IMR-90 (cell line): ENCODE results near the gene ZFTA. TPM values are rescaled to one million over a fixed set of nuclear protein-coding genes. Genes with fewer than 3 reads are reported as not detected.

Experiments
- ATAC-seq: fragments of 200-7000 bp; cut with Tn5 transposase; 2 replicates; pipeline ENCODE4 v1.9.1; 2020; ENCODE audit warnings: low read depth, mild to moderate bottlenecking, moderate library complexity
- BruUV-seq: library from RNA; stranded (reverse); fragments of 400-500 nt; replicated peaks from 2 replicates; lab custom pipeline; 2021; lab: Mats Ljungman, UMichigan
- CTCF ChIA-PET: fragments of 300-600 bp; formaldehyde crosslinking; extraction: SDS; loops from one replicate; lab custom pipeline; 2021; ENCODE audit warnings: antibody characterized with exemption; lab: Yijun Ruan, JAX
- POLR2A ChIA-PET: fragments of 300-600 bp; sonication (Branson Sonifier 250); formaldehyde crosslinking; loops from one replicate; lab custom pipeline; 2022; ENCODE audit warnings: antibody characterized with exemption; ENCODE audit not compliant: unreplicated experiment; lab: Charles Lee
- DNase-seq: peaks from one replicate; pipeline ENCODE4 v3.0.0; 2013
- H2AFZ ChIP-seq: replicated peaks from 2 replicates; pipeline ENCODE3; 2013; ENCODE audit warnings: low read length, mild to moderate bottlenecking; ENCODE audit not compliant: poor library complexity
- H2AK5ac ChIP-seq: 2 replicates; pipeline ENCODE4 v1.6.1; 2013; ENCODE audit warnings: low read depth, low read length, inconsistent platforms
- H2AK9ac ChIP-seq: replicated peaks from 2 replicates; pipeline ENCODE3; 2013; ENCODE audit warnings: mild to moderate bottlenecking, low read depth, low read length, moderate library complexity; ENCODE audit not compliant: poor library complexity
- H2BK120ac ChIP-seq: 2 replicates; pipeline ENCODE4 v1.6.1; 2013; ENCODE audit warnings: low read depth, low read length, inconsistent platforms
- H2BK15ac ChIP-seq: 3 replicates; pipeline ENCODE4 v1.6.1; 2013; ENCODE audit warnings: low read depth, low read length, inconsistent platforms
- H2BK20ac ChIP-seq: 2 replicates; pipeline ENCODE4 v1.6.1; 2013; ENCODE audit warnings: low read depth, mild to moderate bottlenecking, inconsistent platforms, low read length, moderate library complexity
- H2BK5ac ChIP-seq: 2 replicates; pipeline ENCODE4 v1.6.1; 2013; ENCODE audit warnings: mild to moderate bottlenecking, low read depth, low read length, inconsistent platforms; ENCODE audit not compliant: poor library complexity, severe bottlenecking
- H3K14ac ChIP-seq: replicated peaks from 2 replicates; pipeline ENCODE4 v1.6.1; 2013; ENCODE audit warnings: low read depth, low read length, inconsistent platforms
- H3K18ac ChIP-seq: 2 replicates; pipeline ENCODE4 v1.6.1; 2013; ENCODE audit warnings: low read depth, low read length, control low read depth
- H3K23ac ChIP-seq: 2 replicates; pipeline ENCODE4 v1.6.1; 2013; ENCODE audit warnings: low read depth, low read length, inconsistent platforms
- H3K27ac ChIP-seq: 2 replicates; pipeline ENCODE4 v1.5.1; 2013; ENCODE audit warnings: mild to moderate bottlenecking, control low read depth, low read length; ENCODE audit not compliant: insufficient read depth
- H3K27me3 ChIP-seq: 2 replicates; pipeline ENCODE4 v1.6.1; 2013; ENCODE audit warnings: low read length; ENCODE audit not compliant: control insufficient read depth, insufficient read depth
- H3K36me3 ChIP-seq: 2 replicates; pipeline ENCODE4 v1.6.1; 2013; ENCODE audit warnings: low read length, mixed read lengths; ENCODE audit not compliant: control insufficient read depth, insufficient read depth
- H3K4ac ChIP-seq: 2 replicates; pipeline ENCODE4 v1.6.1; 2013; ENCODE audit warnings: low read depth, low read length, inconsistent platforms
- H3K4me1 ChIP-seq: 2 replicates; pipeline ENCODE4 v1.6.1; 2013; ENCODE audit warnings: low read length, mixed read lengths; ENCODE audit not compliant: control insufficient read depth, insufficient read depth
- H3K4me2 ChIP-seq: 2 replicates; pipeline ENCODE4 v1.6.1; 2013; ENCODE audit warnings: low read depth, mild to moderate bottlenecking, control low read depth, low read length, moderate library complexity
- H3K4me3 ChIP-seq: 2 replicates; pipeline ENCODE4 v1.5.1; 2013; ENCODE audit warnings: low read depth, mild to moderate bottlenecking, control low read depth, low read length, moderate library complexity; ENCODE audit not compliant: insufficient read depth
- H3K56ac ChIP-seq: 2 replicates; pipeline ENCODE4 v1.6.1; 2013; ENCODE audit warnings: low read length, inconsistent platforms; ENCODE audit not compliant: insufficient read depth; ENCODE audit errors: extremely low read depth
- H3K79me1 ChIP-seq, 2 experiments: 2 replicates each; pipeline ENCODE4 v1.6.1; 2013; ENCODE audit warnings: low read length in 2 of 2, inconsistent platforms in 1 of 2, low read depth in 1 of 2
- H3K9ac ChIP-seq: 2 replicates; pipeline ENCODE4 v1.6.1; 2013; ENCODE audit warnings: low read depth, low read length, control low read depth
- H3K9me1 ChIP-seq: 2 replicates; pipeline ENCODE4 v1.6.1; 2013; ENCODE audit warnings: low read length, inconsistent platforms; ENCODE audit not compliant: insufficient read depth
- H3K9me3 ChIP-seq: 2 replicates; pipeline ENCODE4 v1.6.1; 2013; ENCODE audit warnings: low read length; ENCODE audit not compliant: control insufficient read depth, insufficient read depth
- H4K20me1 ChIP-seq: 2 replicates; pipeline ENCODE4 v1.6.1; 2013; ENCODE audit warnings: low read length, inconsistent platforms; ENCODE audit not compliant: insufficient read depth
- H4K5ac ChIP-seq: 2 replicates; pipeline ENCODE4 v1.6.1; 2013; ENCODE audit warnings: mild to moderate bottlenecking, low read depth, low read length, control low read depth
- H4K8ac ChIP-seq, 2 experiments: 2 replicates each; pipeline ENCODE4 v1.6.1; 2013; ENCODE audit warnings: low read depth in 2 of 2, low read length in 2 of 2, control low read depth in 1 of 2, inconsistent platforms in 1 of 2
- H4K91ac ChIP-seq: 2 replicates; pipeline ENCODE4 v1.6.1; 2013; ENCODE audit warnings: low read depth, low read length, inconsistent platforms; ENCODE audit not compliant: insufficient read depth
- BHLHE40 ChIP-seq: fragments of 150-350 bp; IDR thresholded peaks from 2 replicates; pipeline ENCODE4 v1.6.1; 2016; ENCODE audit warnings: mild to moderate bottlenecking, low read depth, low read length
- CEBPB ChIP-seq: IDR thresholded peaks from 2 replicates; pipeline ENCODE4 v1.6.1; 2012; ENCODE audit warnings: low read depth, low read length, improper control_type of control experiment
- CHD1 ChIP-seq: IDR thresholded peaks from 2 replicates; pipeline ENCODE4 v1.6.1; 2012; ENCODE audit warnings: low read depth, low read length, improper control_type of control experiment
- FOS ChIP-seq: fragments of 150-350 bp; IDR thresholded peaks from 2 replicates; pipeline ENCODE4 v1.6.1; 2016; ENCODE audit warnings: low read depth, low read length
- MAFK ChIP-seq: IDR thresholded peaks from 2 replicates; pipeline ENCODE4 v1.6.1; 2012; ENCODE audit warnings: low read depth, low read length, improper control_type of control experiment
- MXI1 ChIP-seq: IDR thresholded peaks from 2 replicates; pipeline ENCODE4 v1.6.1; 2012; ENCODE audit warnings: low read depth, mild to moderate bottlenecking, low read length, moderate library complexity, borderline replicate concordance
- NFE2L2 ChIP-seq: fragments of 150-350 bp; IDR thresholded peaks from 2 replicates; pipeline ENCODE4 v1.6.1; 2016; ENCODE audit warnings: low read depth, mild to moderate bottlenecking, low read length
- POLR2A ChIP-seq: IDR thresholded peaks from 2 replicates; pipeline ENCODE4 v1.6.1; 2012; ENCODE audit warnings: mild to moderate bottlenecking, low read depth, low read length
- RAD21 ChIP-seq: IDR thresholded peaks from 2 replicates; pipeline ENCODE4 v1.6.1; 2012; ENCODE audit warnings: low read length, improper control_type of control experiment
- RCOR1 ChIP-seq: IDR thresholded peaks from 2 replicates; pipeline ENCODE4 v1.6.1; 2012; ENCODE audit warnings: mild to moderate bottlenecking, low read length, improper control_type of control experiment; ENCODE audit not compliant: insufficient replicate concordance
- RFX5 ChIP-seq: IDR thresholded peaks from 2 replicates; pipeline ENCODE4 v1.8.0; 2012; ENCODE audit warnings: low read depth, mild to moderate bottlenecking, low read length, moderate library complexity
- SMC3 ChIP-seq: fragments of 150-350 bp; IDR thresholded peaks from 2 replicates; pipeline ENCODE4 v1.6.1; 2016; ENCODE audit warnings: low read depth, mild to moderate bottlenecking, antibody characterized with exemption, low read length, moderate library complexity
- WGBS, 2 experiments: methylation state at CpG; one replicate each; pipeline versions ENCODE4 v1.1.5 to v1.1.7; 2013; ENCODE audit warnings: missing lambda C conversion rate in 2 of 2; ENCODE audit not compliant: insufficient read length in 1 of 2; ENCODE audit errors: extremely low coverage in 2 of 2; 5-methylcytosine and 5-hydroxymethylcytosine counted together
- dilution Hi-C: fragments of 300-500 bp; cut with HindIII; formaldehyde crosslinking; loops from one replicate; pipeline ENCODE4 v1.14.3; 2018; ENCODE audit warnings: low sequenced_read_pairs; ENCODE audit not compliant: unreplicated experiment
- in situ Hi-C: fragments of 300-500 bp; cut with MboI; formaldehyde crosslinking; loops from 3 replicates; pipeline ENCODE4 v1.14.3; 2019; ENCODE audit warnings: low sequenced_read_pairs, inconsistent platforms, mixed read lengths
- intact Hi-C: fragments of 100-400 bp; cut with micrococcal nuclease; formaldehyde crosslinking; loops from 2 replicates; pipeline ENCODE4 v1.10.0; 2022
- polyA plus RNA-seq, 3 experiments: library from polyadenylated mRNA; depleted of rRNA; stranded (reverse); fragments of >200 nt; gene quantifications; 2 replicates each; pipeline ENCODE4 v1.2.3, GENCODE V29; 2012; ENCODE audit warnings: low replicate concordance in 1 of 3
- total RNA-seq: library from RNA; depleted of rRNA; stranded (reverse); fragments of >200 nt; gene quantifications from 2 replicates; pipeline ENCODE4 v1.2.3, GENCODE V29; 2012
- TF ChIP-seq, protein P1 (sequence below): conservative IDR thresholded peaks from 2 replicates; pipeline ENCODE4 v1.5.1; 2012; ENCODE audit warnings: mild to moderate bottlenecking, low read depth, low read length, improper control_type of control experiment
- TF ChIP-seq, protein P2 (sequence below): fragments of 150-350 bp; IDR thresholded peaks from 2 replicates; pipeline ENCODE4 v1.6.1; 2016; ENCODE audit warnings: low read depth, mild to moderate bottlenecking, low read length, moderate library complexity, borderline replicate concordance

The ZFTA gene
- total and polyA plus RNA-seq, 2 of the 4 experiments (the other 2 are of a cell fraction) = 5.4 to 8.1 TPM

DNA sequence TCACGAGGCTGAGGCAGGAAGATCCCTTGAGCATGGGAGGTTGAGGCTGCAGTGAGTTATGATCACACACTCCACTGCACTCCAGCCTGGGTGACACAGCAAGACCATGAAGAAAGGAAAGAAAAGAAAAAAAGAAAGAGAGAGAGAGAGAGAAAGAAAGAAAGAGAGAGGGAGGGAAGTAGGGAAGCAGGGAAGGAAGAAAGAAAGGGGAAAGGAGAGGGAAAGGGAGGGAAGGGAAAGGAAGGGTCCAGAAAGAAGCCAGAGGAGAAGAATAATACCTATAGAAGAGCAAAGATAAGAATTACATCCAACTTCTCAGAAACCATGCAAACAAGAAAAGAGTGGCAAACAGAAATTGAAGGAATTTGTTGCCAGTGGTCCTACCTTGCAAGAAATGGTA is 17.2 kb upstream of the ZFTA start:
- ATAC-seq (no peak), DNase-seq (no peak)
- Histone ChIP-seq H4K20me1 (no peaks in the 10 kb centered on the region), H3K4me3 (no peak overlapping the region), H2BK120ac (no peak overlapping the region), H3K79me1 (no peaks in the 10 kb centered on the region), H2BK20ac (no peak overlapping the region), H3K27ac (no peak overlapping the region), H3K27me3 (no peaks in the 10 kb centered on the region), H4K5ac (no peak overlapping the region), H2AK9ac (no peak overlapping the region), H3K4me1 (no peaks in the 10 kb centered on the region), H2AFZ (no peak overlapping the region), H3K23ac (no peak overlapping the region), H3K4ac (no peak overlapping the region), H3K4me2 (no peak overlapping the region), H3K36me3 (no peaks in the 10 kb centered on the region), H3K56ac (no peak overlapping the region), H4K91ac (no peak overlapping the region), H2AK5ac (no peak overlapping the region), H2BK15ac (no peak overlapping the region), H3K18ac (no peak overlapping the region), H3K9ac (no peak overlapping the region), H3K9me3 (no peaks in the 10 kb centered on the region), H4K8ac (no peak overlapping the region), H2BK5ac (no peak overlapping the region), H3K9me1 (no peaks in the 10 kb centered on the region), H3K14ac (no peak overlapping the region)
- in situ Hi-C loops (no loop called here), dilution Hi-C loops (no loop called here), intact Hi-C loops (no loop called here)
- WGBS, 2 experiments = no CpG with 5 or more reads among the region's 1 CpG
- CTCF ChIA-PET = interaction anchor here (0.6 kb wide), 1 partner anchor 1970 kb away, joined by 6 read pairs; no protein-coding TSS in a partner anchor
- no TSS peak for BruUV-seq
- POLR2A ChIA-PET = no interaction called here
- TF ChIP-seq FOS = no peak
- no peak for TF ChIP-seq BHLHE40
- no peak for TF ChIP-seq RFX5
- TF ChIP-seq NFE2L2 = no peak
- TF ChIP-seq MAFK = no peak
- no peak for TF ChIP-seq POLR2A
- no peak for TF ChIP-seq CEBPB
- TF ChIP-seq RCOR1 = no peak
- TF ChIP-seq, protein P1, sequence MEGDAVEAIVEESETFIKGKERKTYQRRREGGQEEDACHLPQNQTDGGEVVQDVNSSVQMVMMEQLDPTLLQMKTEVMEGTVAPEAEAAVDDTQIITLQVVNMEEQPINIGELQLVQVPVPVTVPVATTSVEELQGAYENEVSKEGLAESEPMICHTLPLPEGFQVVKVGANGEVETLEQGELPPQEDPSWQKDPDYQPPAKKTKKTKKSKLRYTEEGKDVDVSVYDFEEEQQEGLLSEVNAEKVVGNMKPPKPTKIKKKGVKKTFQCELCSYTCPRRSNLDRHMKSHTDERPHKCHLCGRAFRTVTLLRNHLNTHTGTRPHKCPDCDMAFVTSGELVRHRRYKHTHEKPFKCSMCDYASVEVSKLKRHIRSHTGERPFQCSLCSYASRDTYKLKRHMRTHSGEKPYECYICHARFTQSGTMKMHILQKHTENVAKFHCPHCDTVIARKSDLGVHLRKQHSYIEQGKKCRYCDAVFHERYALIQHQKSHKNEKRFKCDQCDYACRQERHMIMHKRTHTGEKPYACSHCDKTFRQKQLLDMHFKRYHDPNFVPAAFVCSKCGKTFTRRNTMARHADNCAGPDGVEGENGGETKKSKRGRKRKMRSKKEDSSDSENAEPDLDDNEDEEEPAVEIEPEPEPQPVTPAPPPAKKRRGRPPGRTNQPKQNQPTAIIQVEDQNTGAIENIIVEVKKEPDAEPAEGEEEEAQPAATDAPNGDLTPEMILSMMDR = no peak
- TF ChIP-seq, protein P2, sequence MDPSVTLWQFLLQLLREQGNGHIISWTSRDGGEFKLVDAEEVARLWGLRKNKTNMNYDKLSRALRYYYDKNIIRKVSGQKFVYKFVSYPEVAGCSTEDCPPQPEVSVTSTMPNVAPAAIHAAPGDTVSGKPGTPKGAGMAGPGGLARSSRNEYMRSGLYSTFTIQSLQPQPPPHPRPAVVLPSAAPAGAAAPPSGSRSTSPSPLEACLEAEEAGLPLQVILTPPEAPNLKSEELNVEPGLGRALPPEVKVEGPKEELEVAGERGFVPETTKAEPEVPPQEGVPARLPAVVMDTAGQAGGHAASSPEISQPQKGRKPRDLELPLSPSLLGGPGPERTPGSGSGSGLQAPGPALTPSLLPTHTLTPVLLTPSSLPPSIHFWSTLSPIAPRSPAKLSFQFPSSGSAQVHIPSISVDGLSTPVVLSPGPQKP = no peak
- TF ChIP-seq CHD1 = no peak
- TF ChIP-seq MXI1 = no peak
- TF ChIP-seq RAD21 = no peak
- no peak for TF ChIP-seq SMC3
